ENCODE results near the gene ZCCHC7. TPM values are rescaled to one million over a fixed set of nuclear protein-coding genes. Genes with fewer than 3 reads are reported as not detected.

ZCCHC7 gene
- total RNA-seq, 4 donors from 2014 or later = 12.1 to 19.1 (median 15.6) TPM

GRCh38 chr9:37179576-37179975 is 59.2 kb downstream of the ZCCHC7 start:
- Histone ChIP-seq H3K9me3 (no peaks in the 10 kb centered on the region), H3K27me3 (no peaks in the 10 kb centered on the region), H3K4me1 (no peaks in the 10 kb centered on the region), H3K27ac (replicated peaks in 1 of 4) (no peak overlapping the region), H3K36me3 (no peaks in the 10 kb centered on the region), H3K4me3 (no peak overlapping the region)
- 87% methylated on average over 3 of the region's 3 CpGs for WGBS
- DNase-seq (ENCODE audit: extremely low spot score) = no peak
- intact Hi-C loops (cut with DNase I) = no loop called here
- no peak for TF ChIP-seq POLR2A (IDR thresholded peaks at IDR 0.05; ENCODE audit: low read depth)
- no peak for TF ChIP-seq POLR2AphosphoS5 (IDR thresholded peaks at IDR 0.05)
- TF ChIP-seq, protein P1, sequence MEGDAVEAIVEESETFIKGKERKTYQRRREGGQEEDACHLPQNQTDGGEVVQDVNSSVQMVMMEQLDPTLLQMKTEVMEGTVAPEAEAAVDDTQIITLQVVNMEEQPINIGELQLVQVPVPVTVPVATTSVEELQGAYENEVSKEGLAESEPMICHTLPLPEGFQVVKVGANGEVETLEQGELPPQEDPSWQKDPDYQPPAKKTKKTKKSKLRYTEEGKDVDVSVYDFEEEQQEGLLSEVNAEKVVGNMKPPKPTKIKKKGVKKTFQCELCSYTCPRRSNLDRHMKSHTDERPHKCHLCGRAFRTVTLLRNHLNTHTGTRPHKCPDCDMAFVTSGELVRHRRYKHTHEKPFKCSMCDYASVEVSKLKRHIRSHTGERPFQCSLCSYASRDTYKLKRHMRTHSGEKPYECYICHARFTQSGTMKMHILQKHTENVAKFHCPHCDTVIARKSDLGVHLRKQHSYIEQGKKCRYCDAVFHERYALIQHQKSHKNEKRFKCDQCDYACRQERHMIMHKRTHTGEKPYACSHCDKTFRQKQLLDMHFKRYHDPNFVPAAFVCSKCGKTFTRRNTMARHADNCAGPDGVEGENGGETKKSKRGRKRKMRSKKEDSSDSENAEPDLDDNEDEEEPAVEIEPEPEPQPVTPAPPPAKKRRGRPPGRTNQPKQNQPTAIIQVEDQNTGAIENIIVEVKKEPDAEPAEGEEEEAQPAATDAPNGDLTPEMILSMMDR (IDR thresholded peaks at IDR 0.05) = no peak

DNA sequence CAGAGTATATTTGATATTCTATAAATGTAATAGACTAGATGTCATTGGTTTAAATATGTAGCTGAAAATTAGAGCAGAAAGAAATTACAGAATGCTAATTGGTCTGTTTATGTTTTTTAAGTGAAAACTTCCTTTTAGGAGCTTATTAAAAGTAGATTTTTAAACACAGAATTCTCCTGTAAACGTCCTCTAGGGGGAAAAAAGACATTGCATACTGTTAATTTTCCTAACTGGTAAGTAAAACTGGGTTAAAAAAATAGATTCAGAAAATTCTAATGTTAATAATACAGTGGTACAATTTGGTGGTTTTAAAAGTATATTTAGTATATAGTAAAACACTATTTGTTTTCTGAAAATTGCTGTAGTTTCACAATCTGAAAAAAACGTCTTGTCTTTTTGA is 59.8 kb downstream of the ZCCHC7 start:
- H3K4me1 ChIP-seq = no peaks in the 10 kb centered on the region
- DNase-seq (ENCODE audit: extremely low spot score) = no peak
- no peak overlapping the region for H3K4me3 ChIP-seq
- WGBS = 83% methylated on average over 2 of the region's 2 CpGs
- TF ChIP-seq EP300 (IDR thresholded peaks at IDR 0.05) = no peak
- TF ChIP-seq POLR2A (IDR thresholded peaks at IDR 0.05; ENCODE audit: low read depth) = no peak
- TF ChIP-seq, protein P1 (IDR thresholded peaks at IDR 0.05) = no peak
- no peak for TF ChIP-seq POLR2AphosphoS5 (IDR thresholded peaks at IDR 0.05)
- no peak overlapping the region for H3K27ac ChIP-seq (replicated peaks in 1 of 4)
- no peaks in the 10 kb centered on the region for H3K36me3 ChIP-seq
- no peaks in the 10 kb centered on the region for H3K9me3 ChIP-seq
- intact Hi-C loops (cut with DNase I) = no loop called here
- H3K27me3 ChIP-seq = no peaks in the 10 kb centered on the region

- WGBS = 100% methylated on average over 1 of the region's 1 CpG
- intact Hi-C loops (cut with DNase I) = no loop called here
Measured at GRCh38 chr9:37182718-37183117, 62.3 kb downstream of the ZCCHC7 start.

DNA sequence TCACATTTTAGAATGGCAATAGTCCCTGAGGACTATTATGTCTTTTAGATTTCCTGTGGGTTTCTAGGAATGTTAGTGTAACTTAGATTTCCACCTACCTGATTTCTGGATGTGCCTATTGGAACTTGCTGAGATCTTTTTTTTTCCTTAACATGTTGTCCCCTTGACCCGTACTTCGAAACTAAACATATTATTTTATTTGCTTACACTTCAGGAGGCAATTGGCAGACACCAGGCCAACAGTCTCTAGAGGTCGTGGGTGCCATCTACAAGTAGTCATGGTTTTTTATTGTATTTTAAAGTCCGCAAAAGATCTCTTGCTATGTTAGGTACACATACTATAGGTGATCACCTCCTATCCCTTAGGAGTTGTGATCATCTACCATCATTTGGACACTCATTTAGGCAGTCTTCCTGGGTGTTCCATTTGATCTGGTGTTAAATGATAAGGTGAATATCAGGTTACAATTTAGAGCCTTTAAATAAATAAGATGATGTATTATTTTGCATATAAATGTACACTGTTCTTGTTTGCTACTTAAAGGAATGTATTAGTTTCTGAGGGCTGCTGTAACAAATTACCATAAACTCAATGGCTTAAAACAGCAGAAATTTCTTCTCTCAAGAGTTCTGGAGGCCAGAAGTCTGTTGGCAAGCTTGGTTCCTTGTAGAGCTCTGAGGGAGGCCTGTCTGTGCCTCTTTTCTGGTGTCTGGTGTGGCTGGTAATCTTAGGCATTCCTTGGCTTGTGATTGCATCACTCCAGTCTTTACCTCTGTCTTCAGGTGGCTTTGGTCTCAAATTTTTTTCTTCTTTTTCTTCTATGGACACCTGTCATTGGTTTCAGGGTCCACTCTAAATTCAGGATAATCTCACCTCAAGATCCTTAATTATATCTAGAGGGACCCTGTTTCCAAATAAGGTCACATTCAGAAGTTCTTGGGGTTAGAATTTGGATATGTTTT is 64.8 kb downstream of the ZCCHC7 start:
- DNase-seq (ENCODE audit: extremely low spot score) = no peak
- Histone ChIP-seq H3K36me3 (peaks cover 0 to 13% (median 3%) of the 10 kb centered on the region in 4 donors), H3K27ac (replicated peaks in 1 of 4) (no peak overlapping the region), H3K9me3 (no peaks in the 10 kb centered on the region), H3K4me3 (no peak overlapping the region), H3K27me3 (no peaks in the 10 kb centered on the region), H3K4me1 (no peaks in the 10 kb centered on the region)
- 99% methylated on average over 4 of the region's 4 CpGs for WGBS
- no peak for TF ChIP-seq POLR2AphosphoS5 (IDR thresholded peaks at IDR 0.05)
- no peak for TF ChIP-seq POLR2A (IDR thresholded peaks at IDR 0.05; ENCODE audit: low read depth)
- no peak for TF ChIP-seq EP300 (IDR thresholded peaks at IDR 0.05)
- intact Hi-C loops (cut with DNase I) = no loop called here

More at GRCh38 chr9:37182718-37183117, 62.3 kb downstream of the ZCCHC7 start:
- no peak overlapping the region for H3K4me3 ChIP-seq
- H3K4me1 ChIP-seq = no peaks in the 10 kb centered on the region
- TF ChIP-seq EP300 (IDR thresholded peaks at IDR 0.05) (no peak), POLR2A (IDR thresholded peaks at IDR 0.05; ENCODE audit: low read depth) (no peak), POLR2AphosphoS5 (IDR thresholded peaks at IDR 0.05) (no peak)
- TF ChIP-seq, protein P1 (IDR thresholded peaks at IDR 0.05) = no peak
- no peaks in the 10 kb centered on the region for H3K9me3 ChIP-seq
- no peak overlapping the region for H3K27ac ChIP-seq (replicated peaks in 1 of 4)
- H3K27me3 ChIP-seq = no peaks in the 10 kb centered on the region
- no peak for DNase-seq (ENCODE audit: extremely low spot score)
- H3K36me3 ChIP-seq = no peaks in the 10 kb centered on the region

GRCh38 chr9:37187292-37187691 is 66.9 kb downstream of the ZCCHC7 start:
- WGBS = 91% methylated on average over 5 of the region's 6 CpGs
- no peaks in the 10 kb centered on the region for H3K4me1 ChIP-seq
- DNase-seq (ENCODE audit: extremely low spot score) = no peak
- no peak for TF ChIP-seq EP300 (IDR thresholded peaks at IDR 0.05)
- peaks cover 0 to 20% (median 3%) of the 10 kb centered on the region in 4 donors for H3K36me3 ChIP-seq
- no peak overlapping the region for H3K4me3 ChIP-seq
- H3K27me3 ChIP-seq = no peaks in the 10 kb centered on the region
- H3K9me3 ChIP-seq = no peaks in the 10 kb centered on the region
- H3K27ac ChIP-seq (replicated peaks in 1 of 4) = no peak overlapping the region
- intact Hi-C loops (cut with DNase I) = no loop called here
